H9 (cell line): ENCODE data around the gene FEN1. TPM values are rescaled to one million over a fixed set of nuclear protein-coding genes. Genes with fewer than 3 reads are reported as not detected.
A peak's percentile ranks its signal among the peaks of the same experiment; 100 is the strongest.

Experiments used
- DNase-seq: peaks from one replicate; pipeline ENCODE4 v3.0.0-alpha.2; 2017
- H2AFZ ChIP-seq: one replicate; pipeline ENCODE4 v1.6.1; 2013; ENCODE audit warnings: mild to moderate bottlenecking, low read length, control low read depth, moderate library complexity
- H2AK5ac ChIP-seq: 2 replicates; pipeline ENCODE4 v1.6.1; 2013; ENCODE audit warnings: low read length, control low read depth, mixed read lengths; ENCODE audit not compliant: insufficient read length
- H2BK120ac ChIP-seq: one replicate; pipeline ENCODE4 v1.6.1; 2013; ENCODE audit warnings: low read depth, mild to moderate bottlenecking, low read length, control low read depth, inconsistent platforms; ENCODE audit not compliant: poor library complexity, severe bottlenecking
- H2BK12ac ChIP-seq: 2 replicates; pipeline ENCODE4 v1.6.1; 2013; ENCODE audit warnings: low read length, control low read depth, mixed read lengths, low read depth; ENCODE audit not compliant: insufficient read length
- H2BK15ac ChIP-seq: 2 replicates; pipeline ENCODE4 v1.6.1; 2013; ENCODE audit warnings: low read depth, low read length, control low read depth
- H2BK20ac ChIP-seq: one replicate; pipeline ENCODE4 v1.6.1; 2013; ENCODE audit warnings: low read depth, mild to moderate bottlenecking, low read length, control low read depth, inconsistent platforms; ENCODE audit not compliant: poor library complexity, severe bottlenecking
- H2BK5ac ChIP-seq: 2 replicates; pipeline ENCODE4 v1.6.1; 2013; ENCODE audit warnings: low read length, control low read depth, mixed read lengths; ENCODE audit not compliant: insufficient read length
- H3K14ac ChIP-seq: 2 replicates; pipeline ENCODE4 v1.6.1; 2013; ENCODE audit warnings: low read length, control low read depth; ENCODE audit not compliant: insufficient read depth
- H3K18ac ChIP-seq: 2 replicates; pipeline ENCODE4 v1.6.1; 2013; ENCODE audit warnings: low read depth, mild to moderate bottlenecking, mixed read lengths, low read length, control low read depth; ENCODE audit not compliant: insufficient read length
- H3K23ac ChIP-seq: 2 replicates; pipeline ENCODE4 v1.6.1; 2013; ENCODE audit warnings: low read length, control low read depth, mixed read lengths, low read depth; ENCODE audit not compliant: insufficient read length
- H3K23me2 ChIP-seq: 2 replicates; pipeline ENCODE4 v1.6.1; 2013; ENCODE audit warnings: low read depth, mild to moderate bottlenecking, mixed read lengths, low read length, control low read depth; ENCODE audit not compliant: insufficient read length, poor library complexity, severe bottlenecking
- H3K27ac ChIP-seq: 2 replicates; pipeline ENCODE4 v1.5.1; 2013; ENCODE audit warnings: low read length, control low read depth, mixed read lengths, low read depth; ENCODE audit not compliant: insufficient read length
- H3K27me3 ChIP-seq: 2 replicates; pipeline ENCODE4 v1.6.1; 2013; ENCODE audit warnings: low read length, control low read depth, inconsistent platforms; ENCODE audit not compliant: insufficient read depth
- H3K4ac ChIP-seq: 2 replicates; pipeline ENCODE4 v1.6.1; 2013; ENCODE audit warnings: low read depth, mild to moderate bottlenecking, control low read depth, inconsistent platforms, low read length, moderate library complexity
- H3K4me1 ChIP-seq: 2 replicates; pipeline ENCODE4 v1.6.1; 2013; ENCODE audit warnings: low read length, control low read depth, inconsistent platforms; ENCODE audit not compliant: insufficient read depth
- H3K4me2 ChIP-seq: 2 replicates; pipeline ENCODE4 v1.6.1; 2013; ENCODE audit warnings: low read length, control low read depth, mixed read lengths; ENCODE audit not compliant: insufficient read length, insufficient read depth
- H3K56ac ChIP-seq: 2 replicates; pipeline ENCODE4 v1.6.1; 2013; ENCODE audit warnings: low read depth, mild to moderate bottlenecking, mixed read lengths, low read length, control low read depth; ENCODE audit not compliant: insufficient read length
- H3K79me1 ChIP-seq: 2 replicates; pipeline ENCODE4 v1.6.1; 2013; ENCODE audit warnings: low read depth, mild to moderate bottlenecking, moderate library complexity, low read length, control low read depth, inconsistent platforms; ENCODE audit not compliant: insufficient read depth, poor library complexity, severe bottlenecking
- H3K79me2 ChIP-seq: 2 replicates; pipeline ENCODE4 v1.6.1; 2013; ENCODE audit warnings: low read length, control low read depth, inconsistent platforms; ENCODE audit not compliant: insufficient read depth
- H3K9ac ChIP-seq: 2 replicates; pipeline ENCODE4 v1.6.1; 2013; ENCODE audit warnings: low read length, control low read depth, mixed read lengths; ENCODE audit not compliant: insufficient read length; ENCODE audit errors: extremely low read depth
- H3K9me3 ChIP-seq: one replicate; pipeline ENCODE4 v1.6.1; 2013; ENCODE audit warnings: low read depth, low read length, inconsistent platforms; ENCODE audit not compliant: control insufficient read depth
- H3T11ph ChIP-seq: one replicate; pipeline ENCODE4 v1.6.1; 2013; ENCODE audit warnings: mild to moderate bottlenecking, low read length, control low read depth, inconsistent platforms
- H4K20me1 ChIP-seq: one replicate; pipeline ENCODE4 v1.6.1; 2013; ENCODE audit not compliant: control insufficient read depth, insufficient read length, insufficient read depth
- H4K5ac ChIP-seq: 2 replicates; pipeline ENCODE4 v1.6.1; 2013; ENCODE audit warnings: low read depth, mild to moderate bottlenecking, mixed read lengths, low read length, control low read depth; ENCODE audit not compliant: insufficient read length
- H4K8ac ChIP-seq: replicated peaks from 2 replicates; pipeline ENCODE4 v1.6.1; 2013; ENCODE audit warnings: low read length, control low read depth, mixed read lengths, low read depth; ENCODE audit not compliant: insufficient read length
- H4K91ac ChIP-seq: 2 replicates; pipeline ENCODE4 v1.6.1; 2013; ENCODE audit warnings: low read depth, mild to moderate bottlenecking, moderate library complexity, mixed read lengths, low read length, control low read depth; ENCODE audit not compliant: insufficient read length
- H3K27ac Mint-ChIP-seq, 3 experiments: 2 replicates in 2 of 3; 3 replicates in 1 of 3; pipeline ENCODE4 v1.8.0; 2020 to 2021; ENCODE audit warnings: mixed read lengths in 3 of 3, mild to moderate bottlenecking in 1 of 3, moderate library complexity in 1 of 3
- H3K27me3 Mint-ChIP-seq: 2 replicates; pipeline ENCODE4 v1.8.0; 2021; ENCODE audit warnings: low read depth, mild to moderate bottlenecking, moderate library complexity, mixed read lengths
- H3K36me3 Mint-ChIP-seq, 3 experiments: 2 replicates in 2 of 3; 3 replicates in 1 of 3; pipeline ENCODE4 v1.8.0; 2020 to 2021; ENCODE audit warnings: low read depth in 3 of 3, mixed read lengths in 3 of 3; ENCODE audit not compliant: insufficient read depth in 1 of 3
- H3K4me1 Mint-ChIP-seq, 2 experiments: 2 replicates each; pipeline ENCODE4 v1.8.0; 2020; ENCODE audit warnings: mixed read lengths in 2 of 2
- H3K4me3 Mint-ChIP-seq, 2 experiments: 2 replicates in 1 of 2; 3 replicates in 1 of 2; pipeline ENCODE4 v1.8.0; 2020 to 2021; ENCODE audit warnings: mild to moderate bottlenecking in 2 of 2, mixed read lengths in 2 of 2, moderate library complexity in 1 of 2
- H3K9me3 Mint-ChIP-seq, 2 experiments: 2 replicates in 1 of 2; 3 replicates in 1 of 2; pipeline ENCODE4 v1.8.0; 2020; ENCODE audit warnings: mild to moderate bottlenecking in 2 of 2, mixed read lengths in 2 of 2, moderate library complexity in 1 of 2
- CTCF ChIP-seq: fragments of 200-600 bp; sonication (generic); conservative IDR thresholded peaks from 3 replicates; pipeline ENCODE4 v1.8.0; 2021; ENCODE audit warnings: antibody characterized with exemption, mild to moderate bottlenecking
- WGBS: extraction: QIAGEN DNeasy Blood & Tissue Kit; methylation state at CpG from one replicate; pipeline ENCODE4 v1.1.7; 2013; ENCODE audit warnings: missing lambda C conversion rate, low lambda C conversion rate, mixed read lengths; ENCODE audit not compliant: insufficient read length; ENCODE audit errors: extremely low coverage; 5-methylcytosine and 5-hydroxymethylcytosine counted together
- total RNA-seq: library from RNA; stranded (reverse); gene quantifications from 2 replicates; pipeline ENCODE4 v1.2.1, GENCODE V29; 2021

The FEN1 gene
- total RNA-seq, 1 experiment from 2014 or later: 114 TPM

GRCh38 chr11:61787928-61788491, 4.7 kb upstream of the FEN1 start:
- Histone ChIP-seq H3K18ac (no peak overlapping the region), H2BK20ac (no peak overlapping the region), H3K4me2 (no peak overlapping the region), H3T11ph (no peak overlapping the region), H3K27me3 (no peaks in the 10 kb centered on the region), H2AFZ (no peak overlapping the region), H3K56ac (no peak overlapping the region), H3K4ac (no peak overlapping the region), H2BK12ac (no peak overlapping the region), H2BK15ac (no peak overlapping the region), H4K8ac (no peak overlapping the region), H3K79me2 (peaks cover under 1% of the 10 kb centered on the region; the same call in 1 of the 2 replicates), H3K9me3 (no peaks in the 10 kb centered on the region), H4K20me1 (peaks cover 2% of the 10 kb centered on the region), H2AK5ac (no peak overlapping the region), H3K23ac (no peak overlapping the region), H4K91ac (no peak overlapping the region), H3K14ac (no peak overlapping the region), H3K27ac (no peak overlapping the region), H3K79me1 (no peaks in the 10 kb centered on the region), H2BK5ac (no peak overlapping the region), H4K5ac (no peak overlapping the region), H3K23me2 (no peaks in the 10 kb centered on the region), H2BK120ac (no peak overlapping the region), H3K9ac (no peak overlapping the region), H3K4me1 (no peaks in the 10 kb centered on the region)
- no peaks in the 10 kb centered on the region; the same call in 1 of the 2 replicates for H3K27me3 Mint-ChIP-seq
- H3K27ac Mint-ChIP-seq: peak overlapping the region in 1 of 3 experiments; percentile 53; a peak in 1 of 7 replicates
- DNase-seq: peak; percentile 74
- H3K9me3 Mint-ChIP-seq: no peaks in the 10 kb centered on the region
- WGBS: no CpG with 5 or more reads among the region's 9 CpGs
- H3K4me1 Mint-ChIP-seq: peaks cover 7 to 9% of the 10 kb centered on the region in 2 experiments
- TF ChIP-seq CTCF: peak; percentile 81
- no peak overlapping the region for H3K4me3 Mint-ChIP-seq
- H3K36me3 Mint-ChIP-seq: peaks cover 29 to 69% (median 67%) of the 10 kb centered on the region in 3 experiments
